GM12878 (cell line): ENCODE results near the gene TRAPPC12. TPM values are rescaled to one million over a fixed set of nuclear protein-coding genes. Genes with fewer than 3 reads are reported as not detected.

ENCODE experiments used
- ATAC-seq: fragments of 200-7000 bp; cut with Tn5 transposase; 3 replicates; pipeline ENCODE4 v1.9.1; 2020; ENCODE audit warnings: mild to moderate bottlenecking, moderate library complexity
- BruUV-seq: library from RNA; stranded (reverse); fragments of 400-500 nt; replicated peaks from 2 replicates; lab custom pipeline; 2021; lab: Mats Ljungman, UMichigan
- CTCF ChIA-PET: fragments of 300-600 bp; sonication (Branson Sonifier 250); formaldehyde crosslinking; extraction: SDS; loops from one replicate; lab custom pipeline; 2021; ENCODE audit warnings: inconsistent platforms; lab: Yijun Ruan, JAX
- POLR2A ChIA-PET: fragments of 350-600 bp; formaldehyde crosslinking; extraction: SDS; loops from one replicate; lab custom pipeline; 2021; ENCODE audit warnings: inconsistent platforms; lab: Charles Lee
- RAD21 ChIA-PET: fragments of 300-600 bp; sonication (Branson Sonifier 250); formaldehyde crosslinking; loops from one replicate; lab custom pipeline; 2023; ENCODE audit warnings: antibody characterized with exemption; ENCODE audit not compliant: unreplicated experiment; lab: Charles Lee
- SMC1A ChIA-PET: fragments of 300-600 bp; sonication (Branson Sonifier 250); formaldehyde crosslinking; loops from one replicate; lab custom pipeline; 2023; ENCODE audit not compliant: unreplicated experiment, uncharacterized antibody; lab: Charles Lee
- DNase-seq: peaks from one replicate; pipeline ENCODE4 v3.0.0-alpha.2; 2011; ENCODE audit warnings: low read depth, low spot score
- FAIRE-seq: peaks from 3 replicates; lab custom pipeline; 2011; peaks lifted over from hg19 to GRCh38; lab: Jason Lieb, UNC
- H2AFZ ChIP-seq: 2 replicates; pipeline ENCODE4 v1.6.0; 2011; ENCODE audit warnings: low read depth, low read length, control low read depth; ENCODE audit not compliant: control insufficient read depth
- H3K27ac ChIP-seq: 2 replicates; pipeline ENCODE4 v1.5.1; 2011; ENCODE audit warnings: control low read depth; ENCODE audit not compliant: control insufficient read depth, insufficient read depth
- H3K27me3 ChIP-seq, 2 experiments: replicated peaks in 1 of 2; 2 replicates each; pipeline versions ENCODE4 v1.6.0 to v1.6.1; 2011; ENCODE audit warnings: low read length in 1 of 2; ENCODE audit not compliant: control insufficient read depth in 2 of 2, insufficient read depth in 2 of 2
- H3K36me3 ChIP-seq, 2 experiments: 2 replicates each; pipeline ENCODE4 v1.5.1; 2011; ENCODE audit warnings: low read length in 1 of 2; ENCODE audit not compliant: control insufficient read depth in 2 of 2, insufficient read depth in 2 of 2
- H3K4me1 ChIP-seq: 2 replicates; pipeline ENCODE4 v1.6.1; 2011; ENCODE audit warnings: mild to moderate bottlenecking, low read length, moderate library complexity, mixed read lengths; ENCODE audit not compliant: control insufficient read depth, insufficient read depth
- H3K4me2 ChIP-seq: 2 replicates; pipeline ENCODE4 v1.6.0; 2011; ENCODE audit warnings: control low read depth; ENCODE audit not compliant: control insufficient read depth, insufficient read depth
- H3K4me3 ChIP-seq: fragments of 200-600 bp; sonication (generic); 2 replicates; pipeline ENCODE4 v1.5.1; 2016
- H3K79me2 ChIP-seq: 2 replicates; pipeline ENCODE4 v1.6.0; 2011; ENCODE audit warnings: low read length; ENCODE audit not compliant: control insufficient read depth, insufficient read depth
- H3K9ac ChIP-seq: 2 replicates; pipeline ENCODE4 v1.8.0; 2011; ENCODE audit warnings: low read length, control low read depth, mixed read lengths; ENCODE audit not compliant: control insufficient read depth, insufficient read depth
- H3K9me3 ChIP-seq: replicated peaks from 3 replicates; pipeline ENCODE4 v1.5.1; 2011; ENCODE audit warnings: mild to moderate bottlenecking, low read length; ENCODE audit not compliant: control insufficient read depth, insufficient read depth
- H4K20me1 ChIP-seq: 2 replicates; pipeline ENCODE4 v1.6.0; 2011; ENCODE audit not compliant: control insufficient read depth, insufficient read depth
- ASH2L ChIP-seq: fragments of 300-600, 200-600 bp; sonication (generic); IDR thresholded peaks from 2 replicates; pipeline ENCODE4 v1.6.1; 2017; ENCODE audit warnings: low read depth, mild to moderate bottlenecking, borderline replicate concordance
- BCL11A ChIP-seq: IDR thresholded peaks from 2 replicates; pipeline ENCODE4 v1.6.1; 2011; ENCODE audit warnings: low read depth, low read length
- FOS ChIP-seq: IDR thresholded peaks from 3 replicates; pipeline ENCODE4 v1.6.1; 2011; ENCODE audit warnings: borderline replicate concordance; ENCODE audit not compliant: insufficient read length; ENCODE audit errors: extremely low read depth
- FOXK2 ChIP-seq: fragments of 450-650 bp; IDR thresholded peaks from 2 replicates; pipeline ENCODE4 v1.6.1; 2017; ENCODE audit warnings: mild to moderate bottlenecking, moderate library complexity
- IKZF1 ChIP-seq: fragments of 450-650 bp; conservative IDR thresholded peaks from 2 replicates; pipeline ENCODE4 v1.6.1; 2017; ENCODE audit warnings: antibody characterized with exemption, mild to moderate bottlenecking
- KDM1A ChIP-seq: fragments of 200-600 bp; sonication (generic); IDR thresholded peaks from 2 replicates; pipeline ENCODE4 v1.6.1; 2016; ENCODE audit warnings: borderline replicate concordance
- MEF2A ChIP-seq: IDR thresholded peaks from 2 replicates; pipeline ENCODE4 v1.6.1; 2011; ENCODE audit warnings: low read depth, mild to moderate bottlenecking, low read length, moderate library complexity; ENCODE audit not compliant: insufficient read depth
- RUNX3 ChIP-seq: IDR thresholded peaks from 2 replicates; pipeline ENCODE4 v1.6.1; 2012; ENCODE audit warnings: low read length, inconsistent platforms
- SIN3A ChIP-seq: IDR thresholded peaks from 2 replicates; pipeline ENCODE4 v1.6.1; 2012; ENCODE audit warnings: low read depth, low read length, improper control_type of control experiment
- STAT1 ChIP-seq: fragments of 450-650 bp; conservative IDR thresholded peaks from 2 replicates; pipeline ENCODE4 v1.6.1; 2014; ENCODE audit warnings: antibody characterized with exemption, mild to moderate bottlenecking
- STAT3 ChIP-seq: IDR thresholded peaks from 2 replicates; pipeline ENCODE4 v1.6.1; 2011; ENCODE audit warnings: low read depth, low read length, improper control_type of control experiment
- WGBS: methylation state at CpG from one replicate; pipeline ENCODE4 v1.1.6; 2016; ENCODE audit warnings: low lambda C conversion rate; ENCODE audit not compliant: insufficient replicate concordance, insufficient coverage; ENCODE audit errors: missing lambda C conversion rate; 5-methylcytosine and 5-hydroxymethylcytosine counted together
- in situ Hi-C: fragments of 300-500 bp; cut with MboI; formaldehyde crosslinking; loops from 9 replicates; pipeline ENCODE4 v1.14.3; 2018; ENCODE audit warnings: mixed read lengths
- intact Hi-C: fragments of 100-400 bp; cut with micrococcal nuclease; formaldehyde crosslinking; loops from one replicate; pipeline ENCODE4 v1.14.2; 2022; ENCODE audit not compliant: unreplicated experiment
- polyA plus RNA-seq, 11 experiments: library from polyadenylated mRNA; depleted of rRNA in 4 of 11; unstranded in 6 of 11; stranded (reverse) in 5 of 11; fragments of >200 nt; fragmentation: Nextera tagmentation in 4 of 11; fragmentation: Illumina TruSeq in 1 of 11; extraction: Ambion mirVana in 4 of 11; extraction: Trizol in 1 of 11; gene quantifications; 1 replicate in 1 of 11; 2 replicates in 10 of 11; pipeline versions ENCODE4 v1.2.1 to v1.2.3, GENCODE V29; 2011 to 2016; ENCODE audit warnings: inconsistent platforms in 2 of 11, missing spikeins in 2 of 11, low read depth in 1 of 11
- total RNA-seq, 4 experiments: library from RNA; depleted of rRNA in 3 of 4; stranded (reverse); fragments of >200 nt in 3 of 4; fragmentation: Illumina TruSeq in 1 of 4; extraction: Trizol in 1 of 4; gene quantifications; 2 replicates each; pipeline versions ENCODE4 v1.2.1 to v1.2.3, GENCODE V29; 2013 to 2021
- TF ChIP-seq, protein P1 (sequence below): IDR thresholded peaks from 2 replicates; pipeline ENCODE4 v1.6.1; 2012; ENCODE audit warnings: low read depth, low read length, improper control_type of control experiment
- TF ChIP-seq, protein P2 (sequence below): IDR thresholded peaks from 2 replicates; pipeline ENCODE4 v1.6.1; 2011; ENCODE audit warnings: borderline replicate concordance, low read depth, mild to moderate bottlenecking, moderate library complexity, mixed read lengths, low read length; ENCODE audit not compliant: insufficient read depth; ENCODE audit errors: extremely low read length
- TF ChIP-seq, protein P3 (sequence below): IDR thresholded peaks from 2 replicates; pipeline ENCODE4 v1.6.1; 2011; ENCODE audit warnings: mild to moderate bottlenecking, low read depth, low read length, moderate library complexity; ENCODE audit not compliant: insufficient replicate concordance

Gene TRAPPC12
- total and polyA plus RNA-seq, 10 of the 15 experiments (the other 5 are each of a cell fraction or from before 2014, with no cell fraction given) = 8.6 to 77.1 (median 37.4) TPM

DNA sequence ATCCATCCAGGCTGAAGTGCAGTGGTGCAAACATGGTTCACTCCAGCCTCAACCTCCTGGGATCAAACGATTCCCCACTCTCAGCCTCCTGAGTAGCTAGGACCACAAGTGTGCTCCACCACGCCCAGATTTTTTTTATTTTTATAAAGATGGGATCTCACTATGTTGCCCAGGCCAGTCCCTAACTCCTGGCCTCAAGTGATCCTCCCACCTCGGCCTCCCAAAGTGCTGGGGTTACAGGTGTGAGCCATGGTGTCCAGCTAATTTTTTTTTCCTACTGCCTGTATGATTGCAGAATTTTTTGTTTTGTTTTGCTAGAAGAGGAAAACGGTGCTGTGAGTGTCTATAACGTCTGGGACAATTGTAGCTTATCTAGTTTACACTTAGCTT, 101.5 kb downstream of the TRAPPC12 start:
- Histone ChIP-seq H3K4me3 (no peak overlapping the region), H4K20me1 (no peaks in the 10 kb centered on the region), H3K27me3 (no peaks in the 10 kb centered on the region), H3K9ac (no peak overlapping the region), H3K79me2 (no peaks in the 10 kb centered on the region), H3K4me2 (no peak overlapping the region), H3K4me1 (peaks cover 9% of the 10 kb centered on the region), H2AFZ (no peak overlapping the region), H3K9me3 (no peaks in the 10 kb centered on the region), H3K36me3 (peaks cover 6% of the 10 kb centered on the region in 2 experiments), H3K27ac (no peak overlapping the region)
- intact Hi-C loops (no loop called here), in situ Hi-C loops (no loop called here)
- POLR2A ChIA-PET = no interaction called here
- RAD21 ChIA-PET = interaction anchor here (0.6 to 1.0 kb wide), 3 partner anchors 100 to 914 kb away, joined by 3 to 4 read pairs (median 3); no protein-coding TSS in a partner anchor
- WGBS = 88% methylated on average over 5 of the region's 5 CpGs
- no peak for ATAC-seq
- CTCF ChIA-PET = interaction anchor here (1.6 kb wide), 1 partner anchor 19 kb away, joined by 4 read pairs; no protein-coding TSS in a partner anchor
- SMC1A ChIA-PET = no interaction called here
- TF ChIP-seq SIN3A (no peak), STAT1 (no peak), RUNX3 (no peak), ASH2L (no peak), FOXK2 (no peak), BCL11A (no peak), STAT3 (no peak), KDM1A (no peak), IKZF1 (no peak), MEF2A (no peak), FOS (no peak)
- TF ChIP-seq, protein P1, sequence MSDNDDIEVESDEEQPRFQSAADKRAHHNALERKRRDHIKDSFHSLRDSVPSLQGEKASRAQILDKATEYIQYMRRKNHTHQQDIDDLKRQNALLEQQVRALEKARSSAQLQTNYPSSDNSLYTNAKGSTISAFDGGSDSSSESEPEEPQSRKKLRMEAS = no peak
- TF ChIP-seq, protein P2, sequence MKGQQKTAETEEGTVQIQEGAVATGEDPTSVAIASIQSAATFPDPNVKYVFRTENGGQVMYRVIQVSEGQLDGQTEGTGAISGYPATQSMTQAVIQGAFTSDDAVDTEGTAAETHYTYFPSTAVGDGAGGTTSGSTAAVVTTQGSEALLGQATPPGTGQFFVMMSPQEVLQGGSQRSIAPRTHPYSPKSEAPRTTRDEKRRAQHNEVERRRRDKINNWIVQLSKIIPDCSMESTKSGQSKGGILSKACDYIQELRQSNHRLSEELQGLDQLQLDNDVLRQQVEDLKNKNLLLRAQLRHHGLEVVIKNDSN = no peak
- TF ChIP-seq, protein P3, sequence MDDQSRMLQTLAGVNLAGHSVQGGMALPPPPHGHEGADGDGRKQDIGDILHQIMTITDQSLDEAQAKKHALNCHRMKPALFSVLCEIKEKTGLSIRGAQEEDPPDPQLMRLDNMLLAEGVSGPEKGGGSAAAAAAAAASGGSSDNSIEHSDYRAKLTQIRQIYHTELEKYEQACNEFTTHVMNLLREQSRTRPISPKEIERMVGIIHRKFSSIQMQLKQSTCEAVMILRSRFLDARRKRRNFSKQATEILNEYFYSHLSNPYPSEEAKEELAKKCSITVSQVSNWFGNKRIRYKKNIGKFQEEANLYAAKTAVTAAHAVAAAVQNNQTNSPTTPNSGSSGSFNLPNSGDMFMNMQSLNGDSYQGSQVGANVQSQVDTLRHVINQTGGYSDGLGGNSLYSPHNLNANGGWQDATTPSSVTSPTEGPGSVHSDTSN = no peak
- no peak for DNase-seq
- BruUV-seq = no TSS peak
- FAIRE-seq = no peak
